ENCODE results near the gene TBX3.

- TF ChIP-seq, protein P1, sequence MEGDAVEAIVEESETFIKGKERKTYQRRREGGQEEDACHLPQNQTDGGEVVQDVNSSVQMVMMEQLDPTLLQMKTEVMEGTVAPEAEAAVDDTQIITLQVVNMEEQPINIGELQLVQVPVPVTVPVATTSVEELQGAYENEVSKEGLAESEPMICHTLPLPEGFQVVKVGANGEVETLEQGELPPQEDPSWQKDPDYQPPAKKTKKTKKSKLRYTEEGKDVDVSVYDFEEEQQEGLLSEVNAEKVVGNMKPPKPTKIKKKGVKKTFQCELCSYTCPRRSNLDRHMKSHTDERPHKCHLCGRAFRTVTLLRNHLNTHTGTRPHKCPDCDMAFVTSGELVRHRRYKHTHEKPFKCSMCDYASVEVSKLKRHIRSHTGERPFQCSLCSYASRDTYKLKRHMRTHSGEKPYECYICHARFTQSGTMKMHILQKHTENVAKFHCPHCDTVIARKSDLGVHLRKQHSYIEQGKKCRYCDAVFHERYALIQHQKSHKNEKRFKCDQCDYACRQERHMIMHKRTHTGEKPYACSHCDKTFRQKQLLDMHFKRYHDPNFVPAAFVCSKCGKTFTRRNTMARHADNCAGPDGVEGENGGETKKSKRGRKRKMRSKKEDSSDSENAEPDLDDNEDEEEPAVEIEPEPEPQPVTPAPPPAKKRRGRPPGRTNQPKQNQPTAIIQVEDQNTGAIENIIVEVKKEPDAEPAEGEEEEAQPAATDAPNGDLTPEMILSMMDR (IDR thresholded peaks at IDR 0.05; ENCODE audit: borderline replicate concordance, extremely low read depth, low read length, poor library complexity, severe bottlenecking), result no peak
- no peak for TF ChIP-seq EZH2 (IDR thresholded peaks at IDR 0.05; ENCODE audit: borderline replicate concordance, low read depth, low read length, severe bottlenecking)
Observed at GRCh38 chr12:114701104-114701414, 17.1 kb upstream of the TBX3 start.
